ENCODE results near the gene MMP20.

- TF ChIP-seq POLR2AphosphoS5 (IDR thresholded peaks at IDR 0.05; ENCODE audit: insufficient read depth, low read depth, low read length) (no peak), CTCF (IDR thresholded peaks at IDR 0.05; ENCODE audit: extremely low read depth in 1 of 2, insufficient read depth in 1 of 2, low read depth in 1 of 2, low read length in 2 of 2) (no peak), MAX (IDR thresholded peaks at IDR 0.05; ENCODE audit: insufficient read depth, insufficient read length) (no peak), POLR2A (IDR thresholded peaks at IDR 0.05; ENCODE audit: low read depth, low read length) (no peak), EZH2 (IDR thresholded peaks at IDR 0.05; ENCODE audit: borderline replicate concordance, low read depth, low read length, severe bottlenecking) (no peak)
Observed at GRCh38 chr11:102527041-102527440, 98.1 kb downstream of the MMP20 start.

Measured in endothelial cell of umbilical vein (primary cell).